ENCODE results near the gene GINS1. TPM values are rescaled to one million over a fixed set of nuclear protein-coding genes. Genes with fewer than 3 reads are reported as not detected.

The GINS1 gene
- total RNA-seq, 2 experiments from 2014 or later = 22.8 to 29.9 TPM

- H3K27ac ChIP-seq (ENCODE audit: low read depth, low read length, poor library complexity, severe bottlenecking) = no peak overlapping the region
- peak overlapping the region; percentile 19 for H3K4me3 ChIP-seq (ENCODE audit: low read depth, low read length, poor library complexity, severe bottlenecking)
- ChIA-PET CTCF (ENCODE audit: unreplicated experiment) (no interaction called here), POLR2A (interaction anchor here (0.6 kb wide), 1 partner anchor 34 kb away, joined by 7 read pairs; no protein-coding TSS in a partner anchor)
- TF ChIP-seq EZH2phosphoT487 (IDR thresholded peaks at IDR 0.05; ENCODE audit: borderline replicate concordance, low read depth, low read length) = no peak
- no peak for TF ChIP-seq CTCF (conservative IDR thresholded peaks at IDR 0.05; ENCODE audit: low read length)
- no peaks in the 10 kb centered on the region for H3K9me3 ChIP-seq (ENCODE audit: low read length)
- peak overlapping the region; percentile 47 for H3K4me2 ChIP-seq (ENCODE audit: low read length)
- H3K9me2 ChIP-seq (ENCODE audit: insufficient read depth, low read length) = no peaks in the 10 kb centered on the region
- no peaks in the 10 kb centered on the region for H3K79me2 ChIP-seq (ENCODE audit: insufficient read depth, low read depth, low read length)
- no TSS peak for BruUV-seq (replicated peaks)
- H3K36me3 ChIP-seq (ENCODE audit: insufficient read depth, low read length) = no peaks in the 10 kb centered on the region
- DNase-seq (ENCODE audit: low spot score) = no peak
- intact Hi-C loops (cut with micrococcal nuclease; ENCODE audit: unreplicated experiment) = loop anchor here (5.0 kb wide), 1 partner anchor 148 kb away; the partner anchor contains the start of gene PYGB
- H3K4me1 ChIP-seq (ENCODE audit: insufficient read depth, low read length, poor library complexity, severe bottlenecking) = peaks cover 22% of the 10 kb centered on the region
- no peaks in the 10 kb centered on the region for H4K20me1 ChIP-seq (ENCODE audit: insufficient read depth, low read length)
- H2AFZ ChIP-seq (ENCODE audit: low read length) = no peak overlapping the region
These were observed 12.5 kb upstream of the GINS1 start for GRCh38 chr20:25394996-25395395.

DNA sequence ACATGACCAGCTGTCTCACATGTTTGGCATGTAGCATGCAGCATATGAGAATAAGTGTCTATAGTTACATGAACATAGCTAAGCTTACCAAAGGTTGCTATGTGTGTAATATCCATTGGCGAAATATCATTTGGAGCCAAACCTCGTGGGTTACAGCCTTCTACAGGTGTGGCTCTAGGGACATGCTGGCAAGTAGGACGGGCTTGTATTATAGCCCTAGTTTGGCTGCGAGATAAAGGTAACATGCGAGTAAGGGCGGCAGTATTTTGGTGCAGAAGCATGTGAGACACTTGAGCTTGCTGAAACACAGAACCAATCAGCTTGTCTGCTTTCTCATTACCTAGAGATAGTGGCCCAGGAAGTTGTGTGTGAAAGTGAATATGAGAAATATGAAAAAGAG is 10.4 kb upstream of the GINS1 start:
- ChIA-PET POLR2A (interaction anchor here (1.1 kb wide), 2 partner anchors 10 to 78 kb away, joined by 3 to 5 read pairs; partner anchors contain the start of gene GINS1), CTCF (ENCODE audit: unreplicated experiment) (no interaction called here)
- TF ChIP-seq EZH2phosphoT487 (IDR thresholded peaks at IDR 0.05; ENCODE audit: borderline replicate concordance, low read depth, low read length) (no peak), CTCF (conservative IDR thresholded peaks at IDR 0.05; ENCODE audit: low read length) (no peak)
- BruUV-seq (replicated peaks) = no TSS peak
- no peak overlapping the region for H3K4me3 ChIP-seq (ENCODE audit: low read depth, low read length, poor library complexity, severe bottlenecking)
- intact Hi-C loops (cut with micrococcal nuclease; ENCODE audit: unreplicated experiment) = no loop called here
- no peak for DNase-seq (ENCODE audit: low spot score)
- H3K4me2 ChIP-seq (ENCODE audit: low read length) = no peak overlapping the region
- H3K36me3 ChIP-seq (ENCODE audit: insufficient read depth, low read length) = no peaks in the 10 kb centered on the region
- peaks cover 18% of the 10 kb centered on the region for H3K4me1 ChIP-seq (ENCODE audit: insufficient read depth, low read length, poor library complexity, severe bottlenecking)
- H3K79me2 ChIP-seq (ENCODE audit: insufficient read depth, low read depth, low read length) = no peaks in the 10 kb centered on the region
- H2AFZ ChIP-seq (ENCODE audit: low read length) = no peak overlapping the region
- no peaks in the 10 kb centered on the region for H3K9me3 ChIP-seq (ENCODE audit: low read length)
- H3K27ac ChIP-seq (ENCODE audit: low read depth, low read length, poor library complexity, severe bottlenecking) = no peak overlapping the region
- no peaks in the 10 kb centered on the region for H3K9me2 ChIP-seq (ENCODE audit: insufficient read depth, low read length)
- no peaks in the 10 kb centered on the region for H4K20me1 ChIP-seq (ENCODE audit: insufficient read depth, low read length)

DNA sequence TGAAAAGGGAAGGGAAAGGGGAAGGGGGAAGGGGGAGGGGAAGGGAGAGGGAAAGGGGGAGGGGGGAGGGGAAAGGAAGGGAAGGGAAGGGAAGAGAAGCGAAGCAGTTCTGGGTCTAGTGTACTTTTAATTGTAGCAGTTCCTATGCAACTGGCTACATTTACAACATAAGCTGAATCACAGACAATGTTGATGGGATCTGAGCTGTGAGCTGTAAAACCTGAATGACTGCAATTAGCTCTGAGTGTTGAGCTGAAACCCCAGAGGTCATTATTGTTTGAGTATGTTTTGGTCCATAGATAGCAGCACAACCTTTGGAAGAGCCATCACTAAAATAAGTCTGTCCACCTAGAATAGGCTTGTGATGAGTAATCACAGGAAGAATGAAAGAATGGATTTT is 9.7 kb upstream of the GINS1 start:
- no peak overlapping the region for H3K4me3 ChIP-seq (ENCODE audit: low read depth, low read length, poor library complexity, severe bottlenecking)
- no peak for TF ChIP-seq CTCF (conservative IDR thresholded peaks at IDR 0.05; ENCODE audit: low read length)
- no peak for TF ChIP-seq EZH2phosphoT487 (IDR thresholded peaks at IDR 0.05; ENCODE audit: borderline replicate concordance, low read depth, low read length)
- no peak for DNase-seq (ENCODE audit: low spot score)
- no TSS peak for BruUV-seq (replicated peaks)
- H4K20me1 ChIP-seq (ENCODE audit: insufficient read depth, low read length) = no peaks in the 10 kb centered on the region
- no peak overlapping the region for H3K27ac ChIP-seq (ENCODE audit: low read depth, low read length, poor library complexity, severe bottlenecking)
- H3K4me1 ChIP-seq (ENCODE audit: insufficient read depth, low read length, poor library complexity, severe bottlenecking) = peaks cover 18% of the 10 kb centered on the region
- POLR2A ChIA-PET = interaction anchor here (0.7 to 1.1 kb wide), 4 partner anchors 9 to 1866 kb away, joined by 3 to 5 read pairs (median 3); partner anchors contain the start of gene GINS1
- CTCF ChIA-PET (ENCODE audit: unreplicated experiment) = no interaction called here
- intact Hi-C loops (cut with micrococcal nuclease; ENCODE audit: unreplicated experiment) = loop anchor here (2.0 kb wide), 1 partner anchor 403 kb away; no protein-coding TSS in a partner anchor
- H3K4me2 ChIP-seq (ENCODE audit: low read length) = no peak overlapping the region
- H3K9me2 ChIP-seq (ENCODE audit: insufficient read depth, low read length) = no peaks in the 10 kb centered on the region
- peaks cover 5% of the 10 kb centered on the region; the same call in 1 of the 2 replicates for H3K9me3 ChIP-seq (ENCODE audit: low read length)
- no peaks in the 10 kb centered on the region for H3K36me3 ChIP-seq (ENCODE audit: insufficient read depth, low read length)
- no peak overlapping the region for H2AFZ ChIP-seq (ENCODE audit: low read length)
- H3K79me2 ChIP-seq (ENCODE audit: insufficient read depth, low read depth, low read length) = no peaks in the 10 kb centered on the region

Measured in OCI-LY7 (cell line).